Measurements from ENCODE around the gene OBSCN. TPM values are rescaled to one million over a fixed set of nuclear protein-coding genes. Genes with fewer than 3 reads are reported as not detected.

OBSCN gene
- total RNA-seq, 2 experiments from 2014 or later: 6.6 to 8.0 TPM

GRCh38 chr1:228310162-228310792 lies 102.4 kb downstream of the OBSCN start:
- no peaks in the 10 kb centered on the region for H3K36me3 Mint-ChIP-seq (ENCODE audit: low read depth)
- CTCF ChIA-PET: no interaction called here
- H3K27ac Mint-ChIP-seq: no peak overlapping the region
- POLR2A ChIA-PET: no interaction called here
- H3K9me3 Mint-ChIP-seq: peaks cover 9% of the 10 kb centered on the region
- H3K4me3 Mint-ChIP-seq: no peak overlapping the region
- no peaks in the 10 kb centered on the region for H3K4me1 Mint-ChIP-seq
- no peak for DNase-seq
- no peaks in the 10 kb centered on the region for H3K27me3 Mint-ChIP-seq

GRCh38 chr1:228311091-228311490 lies 103.2 kb downstream of the OBSCN start:
- ChIA-PET POLR2A (no interaction called here), CTCF (no interaction called here)
- DNase-seq: no peak
- no peaks in the 10 kb centered on the region for H3K36me3 Mint-ChIP-seq (ENCODE audit: low read depth)
- H3K4me1 Mint-ChIP-seq: no peaks in the 10 kb centered on the region
- H3K4me3 Mint-ChIP-seq: no peak overlapping the region
- H3K27ac Mint-ChIP-seq: no peak overlapping the region
- no peaks in the 10 kb centered on the region for H3K27me3 Mint-ChIP-seq
- H3K9me3 Mint-ChIP-seq: peaks cover 9% of the 10 kb centered on the region

- ChIA-PET CTCF (no interaction called here), POLR2A (no interaction called here)
- H3K4me1 Mint-ChIP-seq: no peaks in the 10 kb centered on the region
- H3K36me3 Mint-ChIP-seq (ENCODE audit: low read depth): no peaks in the 10 kb centered on the region
- DNase-seq: no peak
- no peaks in the 10 kb centered on the region for H3K27me3 Mint-ChIP-seq
- H3K4me3 Mint-ChIP-seq: no peak overlapping the region
- H3K9me3 Mint-ChIP-seq: peaks cover 9% of the 10 kb centered on the region
- no peak overlapping the region for H3K27ac Mint-ChIP-seq
These were observed 104.4 kb downstream of the OBSCN start for GRCh38 chr1:228312136-228312764.

GRCh38 chr1:228313536-228314277 lies 105.9 kb downstream of the OBSCN start:
- ChIA-PET POLR2A (no interaction called here), CTCF (no interaction called here)
- H3K4me1 Mint-ChIP-seq: no peaks in the 10 kb centered on the region
- H3K27me3 Mint-ChIP-seq: no peaks in the 10 kb centered on the region
- H3K4me3 Mint-ChIP-seq: no peak overlapping the region
- no peak for DNase-seq
- H3K9me3 Mint-ChIP-seq: peaks cover 9% of the 10 kb centered on the region
- no peak overlapping the region for H3K27ac Mint-ChIP-seq
- H3K36me3 Mint-ChIP-seq (ENCODE audit: low read depth): no peaks in the 10 kb centered on the region

GRCh38 chr1:228314315-228314657 lies 106.4 kb downstream of the OBSCN start:
- peaks cover 9% of the 10 kb centered on the region for H3K9me3 Mint-ChIP-seq
- ChIA-PET POLR2A (no interaction called here), CTCF (no interaction called here)
- no peak overlapping the region for H3K27ac Mint-ChIP-seq
- H3K4me3 Mint-ChIP-seq: no peak overlapping the region
- H3K27me3 Mint-ChIP-seq: no peaks in the 10 kb centered on the region
- DNase-seq: no peak
- no peaks in the 10 kb centered on the region for H3K36me3 Mint-ChIP-seq (ENCODE audit: low read depth)
- no peaks in the 10 kb centered on the region for H3K4me1 Mint-ChIP-seq

GRCh38 chr1:228314658-228315483 lies 107.0 kb downstream of the OBSCN start:
- ChIA-PET CTCF (no interaction called here), POLR2A (no interaction called here)
- no peaks in the 10 kb centered on the region for H3K27me3 Mint-ChIP-seq
- no peak for DNase-seq
- H3K4me1 Mint-ChIP-seq: no peaks in the 10 kb centered on the region
- no peak overlapping the region for H3K27ac Mint-ChIP-seq
- no peaks in the 10 kb centered on the region for H3K36me3 Mint-ChIP-seq (ENCODE audit: low read depth)
- H3K9me3 Mint-ChIP-seq: peaks cover 9% of the 10 kb centered on the region
- no peak overlapping the region for H3K4me3 Mint-ChIP-seq

GRCh38 chr1:228315484-228315944 lies 107.7 kb downstream of the OBSCN start:
- Mint-ChIP-seq H3K27me3 (no peaks in the 10 kb centered on the region), H3K27ac (no peak overlapping the region), H3K36me3 (ENCODE audit: low read depth) (no peaks in the 10 kb centered on the region), H3K4me1 (no peaks in the 10 kb centered on the region), H3K9me3 (peaks cover 9% of the 10 kb centered on the region), H3K4me3 (no peak overlapping the region)
- CTCF ChIA-PET: no interaction called here
- DNase-seq: no peak
- POLR2A ChIA-PET: no interaction called here

GRCh38 chr1:228315945-228316588 lies 108.2 kb downstream of the OBSCN start:
- Mint-ChIP-seq H3K36me3 (ENCODE audit: low read depth) (no peaks in the 10 kb centered on the region), H3K27ac (no peak overlapping the region), H3K4me3 (no peak overlapping the region), H3K9me3 (peaks cover 9% of the 10 kb centered on the region), H3K4me1 (no peaks in the 10 kb centered on the region), H3K27me3 (no peaks in the 10 kb centered on the region)
- POLR2A ChIA-PET: no interaction called here
- CTCF ChIA-PET: no interaction called here
- no peak for DNase-seq

- H3K27me3 Mint-ChIP-seq: no peaks in the 10 kb centered on the region
- no peaks in the 10 kb centered on the region for H3K4me1 Mint-ChIP-seq
- H3K9me3 Mint-ChIP-seq: peaks cover 9% of the 10 kb centered on the region
- ChIA-PET CTCF (no interaction called here), POLR2A (no interaction called here)
- no peak overlapping the region for H3K27ac Mint-ChIP-seq
- H3K36me3 Mint-ChIP-seq (ENCODE audit: low read depth): no peaks in the 10 kb centered on the region
- H3K4me3 Mint-ChIP-seq: no peak overlapping the region
- no peak for DNase-seq
These were observed 108.9 kb downstream of the OBSCN start for GRCh38 chr1:228316589-228317387.

- no peak for DNase-seq
- H3K4me3 Mint-ChIP-seq: no peak overlapping the region
- no peaks in the 10 kb centered on the region for H3K27me3 Mint-ChIP-seq
- no peaks in the 10 kb centered on the region for H3K4me1 Mint-ChIP-seq
- H3K36me3 Mint-ChIP-seq (ENCODE audit: low read depth): no peaks in the 10 kb centered on the region
- CTCF ChIA-PET: no interaction called here
- H3K27ac Mint-ChIP-seq: no peak overlapping the region
- peaks cover 9% of the 10 kb centered on the region for H3K9me3 Mint-ChIP-seq
- POLR2A ChIA-PET: no interaction called here
These were observed 109.6 kb downstream of the OBSCN start for GRCh38 chr1:228317411-228317828.

GRCh38 chr1:228317891-228318810 lies 110.3 kb downstream of the OBSCN start:
- Mint-ChIP-seq H3K36me3 (ENCODE audit: low read depth) (no peaks in the 10 kb centered on the region), H3K27ac (no peak overlapping the region), H3K4me1 (no peaks in the 10 kb centered on the region), H3K27me3 (no peaks in the 10 kb centered on the region), H3K4me3 (no peak overlapping the region), H3K9me3 (peaks cover 3% of the 10 kb centered on the region)
- POLR2A ChIA-PET: no interaction called here
- DNase-seq: no peak
- CTCF ChIA-PET: no interaction called here

- no peak for DNase-seq
- Mint-ChIP-seq H3K36me3 (ENCODE audit: low read depth) (no peaks in the 10 kb centered on the region), H3K4me3 (no peak overlapping the region), H3K27ac (no peak overlapping the region), H3K9me3 (no peaks in the 10 kb centered on the region), H3K4me1 (no peaks in the 10 kb centered on the region), H3K27me3 (no peaks in the 10 kb centered on the region)
- ChIA-PET CTCF (no interaction called here), POLR2A (no interaction called here)
These were observed 111.0 kb downstream of the OBSCN start for GRCh38 chr1:228318823-228319241.

All from activated CD4-positive, alpha-beta memory T cell treated with anti-CD3 and anti-CD28 coated beads, Interleukin-2, amount 10 ng/mL, durations not matched to agents 7 days and 5 days (primary cell).